Astrocyte of the spinal cord (primary cell): ENCODE results near the gene SP3.

Source experiments
- DNase-seq: peaks from one replicate; pipeline ENCODE4 v3.0.0; 2011; ENCODE audit warnings: low read depth, low spot score
- H3K4me3 ChIP-seq: 2 replicates; pipeline ENCODE4 v1.5.1; 2011; ENCODE audit warnings: low read depth, mild to moderate bottlenecking, low read length, moderate library complexity
- CTCF ChIP-seq: IDR thresholded peaks from 2 replicates; pipeline ENCODE4 v1.5.1; 2012; ENCODE audit warnings: low read depth, mild to moderate bottlenecking, low read length, inconsistent platforms
- in situ Hi-C: cut with HindIII; loops from 2 replicates; pipeline ENCODE4 v1.10.0; 2017; ENCODE audit warnings: low sequenced_read_pairs

The SP3 gene

GRCh38 chr2:173943738-173944137, 21.4 kb downstream of the SP3 start:
- no peak for DNase-seq
- TF ChIP-seq CTCF = no peak
- no peak overlapping the region for H3K4me3 ChIP-seq
- in situ Hi-C loops = no loop called here

GRCh38 chr2:173942861-173943523, 22.2 kb downstream of the SP3 start:
- in situ Hi-C loops = no loop called here
- H3K4me3 ChIP-seq = no peak overlapping the region
- TF ChIP-seq CTCF = no peak
- no peak for DNase-seq

GRCh38 chr2:173941567-173941966, 23.6 kb downstream of the SP3 start:
- H3K4me3 ChIP-seq = no peak overlapping the region
- no peak for DNase-seq
- no peak for TF ChIP-seq CTCF
- in situ Hi-C loops = no loop called here

GRCh38 chr2:173940208-173941020, 24.8 kb downstream of the SP3 start:
- no peak for DNase-seq
- TF ChIP-seq CTCF = no peak
- no peak overlapping the region for H3K4me3 ChIP-seq
- in situ Hi-C loops = no loop called here

- no peak overlapping the region for H3K4me3 ChIP-seq
- DNase-seq = no peak
- TF ChIP-seq CTCF = no peak
- in situ Hi-C loops = no loop called here
These were observed 26.3 kb downstream of the SP3 start for GRCh38 chr2:173938700-173939384.

GRCh38 chr2:173935305-173935704, 29.9 kb downstream of the SP3 start:
- no peak for TF ChIP-seq CTCF
- DNase-seq = no peak
- H3K4me3 ChIP-seq = no peak overlapping the region
- in situ Hi-C loops = no loop called here
